ENCODE results near the gene MYBPC2.

MYBPC2 gene

DNA sequence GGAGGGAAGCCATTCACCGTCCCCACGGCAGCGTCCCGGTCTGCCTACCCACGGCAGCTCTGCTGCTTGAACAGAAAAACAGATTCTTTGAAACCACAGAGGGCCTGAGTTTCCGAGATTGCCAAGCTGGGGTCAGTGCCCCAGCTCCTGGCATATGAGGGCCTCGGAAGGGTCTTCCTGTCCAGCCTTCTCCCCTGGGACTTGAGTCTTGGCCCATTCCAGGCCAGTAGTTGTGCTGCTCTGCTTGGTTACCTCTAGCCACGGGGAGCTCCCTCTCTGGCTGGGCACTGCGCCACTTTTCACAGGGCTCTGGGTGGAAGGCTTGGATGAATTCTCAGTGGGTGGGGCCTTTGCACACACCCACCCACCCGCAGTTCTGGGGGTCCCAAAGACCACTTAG lies 22.6 kb upstream of the MYBPC2 start:
- DNase-seq, result no peak

DNA sequence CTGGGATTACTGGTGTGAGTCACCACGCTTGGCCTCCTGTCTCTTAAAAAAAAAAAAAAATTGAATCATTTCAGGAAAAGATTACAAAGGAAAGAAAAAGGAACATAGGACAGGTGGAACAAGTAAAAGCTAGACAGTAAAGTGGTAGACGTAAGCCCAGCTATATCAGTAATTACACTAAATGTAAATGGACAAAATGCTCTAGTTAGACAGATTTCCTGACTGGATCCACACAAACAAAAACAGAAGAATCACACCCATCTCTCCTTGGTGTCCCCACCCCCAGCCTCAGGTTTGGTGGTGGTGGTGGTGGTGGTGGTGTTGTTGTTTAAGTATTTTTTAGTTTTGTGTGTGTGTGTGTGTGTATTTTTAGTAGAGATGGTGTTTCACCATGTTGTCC lies 20.3 kb upstream of the MYBPC2 start:
- DNase-seq, result no peak

DNA sequence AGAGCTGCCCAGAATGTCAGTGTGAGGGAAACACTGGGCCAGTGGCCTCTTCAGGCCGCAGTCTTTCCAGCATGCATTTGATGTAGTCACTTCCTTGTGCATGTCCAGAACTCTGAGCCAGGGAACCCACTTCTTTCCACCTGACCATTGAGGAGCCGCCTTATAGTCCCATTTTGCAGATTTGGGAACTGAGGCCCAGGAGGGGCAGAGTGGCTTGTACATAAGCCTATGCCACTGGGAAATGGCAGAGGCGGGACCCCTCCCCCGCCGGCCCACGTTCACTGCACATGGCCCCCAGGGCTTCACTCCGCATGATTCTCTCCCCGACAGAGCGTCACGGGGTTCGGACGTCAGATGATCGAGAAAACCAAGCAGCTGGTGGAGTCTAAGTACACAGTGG lies 19.6 kb upstream of the MYBPC2 start:
- no peak for DNase-seq

DNA sequence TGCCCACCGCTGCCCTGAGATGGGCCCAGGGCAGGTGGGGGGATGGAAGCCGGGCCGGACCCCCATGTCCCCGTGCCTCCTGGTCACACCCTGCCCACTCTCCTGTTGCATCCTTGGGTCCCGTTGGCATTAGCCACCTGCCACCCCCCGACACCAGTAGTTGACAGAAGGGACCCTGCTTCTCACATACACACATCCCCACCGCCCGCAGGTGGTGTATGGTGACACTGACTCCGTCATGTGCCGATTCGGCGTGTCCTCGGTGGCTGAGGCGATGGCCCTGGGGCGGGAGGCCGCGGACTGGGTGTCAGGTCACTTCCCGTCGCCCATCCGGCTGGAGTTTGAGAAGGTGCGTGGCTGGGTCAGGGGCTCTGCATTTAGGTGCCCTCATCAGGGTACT lies 19.2 kb upstream of the MYBPC2 start:
- DNase-seq, result no peak

DNA sequence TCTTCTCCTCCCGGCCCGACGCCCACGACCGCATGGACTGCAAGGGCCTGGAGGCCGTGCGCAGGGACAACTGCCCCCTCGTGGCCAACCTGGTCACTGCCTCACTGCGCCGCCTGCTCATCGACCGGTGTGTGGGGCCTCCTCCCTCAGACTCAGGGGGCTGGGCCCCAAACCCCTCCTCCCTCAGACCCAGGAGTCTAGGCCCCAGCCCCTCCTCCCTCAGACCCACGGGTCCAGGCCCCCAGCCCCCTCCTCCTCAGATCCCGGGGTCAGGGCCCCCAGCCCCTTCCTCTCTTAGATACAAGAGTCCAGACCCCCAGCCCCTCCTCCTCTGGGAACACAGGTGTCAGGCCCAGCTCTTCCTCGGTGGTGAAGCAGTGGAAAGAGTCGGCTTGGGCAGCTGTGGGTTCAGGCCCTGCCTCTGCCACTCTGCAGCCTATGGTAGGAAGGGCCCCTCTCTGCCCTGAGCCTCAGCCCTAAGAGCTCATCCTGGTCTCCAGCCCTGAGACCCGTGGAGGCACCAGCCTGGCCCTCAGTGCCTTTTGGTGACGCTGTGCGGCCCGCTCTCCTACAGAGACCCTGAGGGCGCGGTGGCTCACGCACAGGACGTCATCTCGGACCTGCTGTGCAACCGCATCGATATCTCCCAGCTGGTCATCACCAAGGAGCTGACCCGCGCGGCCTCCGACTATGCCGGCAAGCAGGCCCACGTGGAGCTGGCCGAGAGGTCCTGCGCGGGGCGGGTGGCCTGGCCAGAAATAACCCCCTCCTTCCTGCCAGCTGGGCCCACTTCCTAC lies 17.6 kb upstream of the MYBPC2 start:
- DNase-seq, result no peak

DNA sequence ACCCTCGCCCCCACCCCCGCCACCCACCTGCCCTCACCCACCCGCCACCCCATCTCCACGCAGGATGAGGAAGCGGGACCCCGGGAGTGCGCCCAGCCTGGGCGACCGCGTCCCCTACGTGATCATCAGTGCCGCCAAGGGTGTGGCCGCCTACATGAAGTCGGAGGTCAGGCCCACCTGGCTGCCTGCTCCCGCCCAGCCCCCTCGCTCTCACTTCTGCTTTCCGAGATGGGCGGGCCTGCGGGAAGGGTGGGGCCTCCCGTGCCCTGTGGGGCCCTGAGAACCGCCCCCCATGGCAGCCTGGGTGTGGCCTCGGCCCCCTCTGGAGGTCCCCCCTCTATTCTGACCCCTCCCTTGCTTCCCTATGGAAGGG lies 17.0 kb upstream of the MYBPC2 start:
- no peak for DNase-seq

DNA sequence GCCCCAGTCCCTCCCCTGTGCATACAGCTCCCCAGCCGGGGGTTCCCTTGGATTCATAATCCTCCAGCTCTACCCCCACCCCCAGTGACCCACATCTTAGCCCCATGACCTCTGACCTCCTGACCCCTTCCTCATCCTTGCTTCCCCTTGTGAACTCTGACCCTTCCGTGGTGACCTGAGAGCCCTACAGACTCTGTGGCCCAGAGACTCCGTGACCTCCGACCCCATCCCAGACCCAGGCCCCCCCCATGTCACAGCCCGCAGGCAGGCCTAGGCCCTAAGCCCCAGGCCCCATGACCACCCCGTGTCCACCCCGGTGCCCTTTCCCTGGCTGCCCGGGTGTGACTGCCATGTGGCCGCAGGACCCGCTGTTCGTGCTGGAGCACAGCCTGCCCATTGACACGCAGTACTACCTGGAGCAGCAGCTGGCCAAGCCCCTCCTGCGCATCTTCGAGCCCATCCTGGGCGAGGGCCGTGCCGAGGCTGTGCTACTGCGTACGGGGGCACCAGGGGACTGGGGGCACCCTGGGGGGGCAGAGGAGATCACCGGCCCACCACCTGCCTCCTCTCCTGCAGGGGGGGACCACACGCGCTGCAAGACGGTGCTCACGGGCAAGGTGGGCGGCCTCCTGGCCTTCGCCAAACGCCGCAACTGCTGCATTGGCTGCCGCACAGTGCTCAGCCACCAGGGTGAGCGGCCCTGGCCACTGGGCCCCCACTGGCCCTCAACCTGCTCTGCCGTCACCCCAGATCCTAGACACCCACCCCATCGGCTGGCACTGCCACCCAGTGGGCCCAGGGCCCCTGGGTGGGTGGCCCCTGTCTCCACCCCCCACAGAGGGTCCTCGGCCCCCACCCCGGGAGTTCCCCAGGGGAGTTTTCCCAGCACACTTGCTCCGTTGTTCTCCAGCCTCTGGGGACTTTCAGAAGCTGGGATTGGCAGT lies 16.4 kb upstream of the MYBPC2 start:
- DNase-seq, result no peak

DNA sequence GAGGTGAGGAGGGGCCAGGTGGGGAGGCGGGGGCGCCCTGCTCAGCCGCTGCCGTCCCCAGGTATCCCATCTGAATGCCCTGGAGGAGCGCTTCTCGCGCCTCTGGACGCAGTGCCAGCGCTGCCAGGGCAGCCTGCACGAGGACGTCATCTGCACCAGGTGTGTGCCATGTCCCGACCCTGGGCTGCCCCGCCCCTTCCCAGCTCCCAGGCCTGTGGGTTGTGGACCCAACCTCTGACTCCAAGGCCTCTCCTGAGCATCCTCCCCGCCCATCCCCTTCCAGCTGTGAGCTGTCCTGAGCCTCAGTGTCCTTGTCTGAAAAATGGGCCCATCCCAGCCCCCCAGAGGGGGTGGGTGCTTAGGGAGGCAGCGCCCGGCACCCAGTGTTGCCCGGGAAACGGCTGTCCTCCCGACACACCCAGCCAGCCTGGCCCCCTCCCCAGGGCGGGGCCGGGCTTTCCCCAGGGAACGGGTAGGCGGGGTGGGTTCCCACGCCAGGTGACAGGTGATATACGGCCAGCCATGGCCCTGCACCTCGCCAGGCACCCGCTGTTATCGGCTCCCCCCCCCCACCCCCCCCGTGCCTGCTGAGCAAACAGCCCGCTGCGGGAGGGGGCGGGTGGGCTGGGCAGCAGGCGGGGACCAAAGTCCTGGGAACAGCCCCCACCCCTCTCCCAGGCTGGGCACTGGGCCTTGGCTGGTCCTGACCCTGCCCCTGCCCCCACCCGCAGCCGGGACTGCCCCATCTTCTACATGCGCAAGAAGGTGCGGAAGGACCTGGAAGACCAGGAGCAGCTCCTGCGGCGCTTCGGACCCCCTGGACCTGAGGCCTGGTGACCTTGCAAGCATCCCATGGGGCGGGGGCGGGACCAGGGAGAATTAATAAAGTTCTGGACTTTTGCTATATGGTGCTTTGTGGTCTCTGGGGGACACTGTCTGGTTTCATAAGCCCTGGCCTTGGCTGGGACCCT lies 15.3 kb upstream of the MYBPC2 start:
- no peak for DNase-seq

DNA sequence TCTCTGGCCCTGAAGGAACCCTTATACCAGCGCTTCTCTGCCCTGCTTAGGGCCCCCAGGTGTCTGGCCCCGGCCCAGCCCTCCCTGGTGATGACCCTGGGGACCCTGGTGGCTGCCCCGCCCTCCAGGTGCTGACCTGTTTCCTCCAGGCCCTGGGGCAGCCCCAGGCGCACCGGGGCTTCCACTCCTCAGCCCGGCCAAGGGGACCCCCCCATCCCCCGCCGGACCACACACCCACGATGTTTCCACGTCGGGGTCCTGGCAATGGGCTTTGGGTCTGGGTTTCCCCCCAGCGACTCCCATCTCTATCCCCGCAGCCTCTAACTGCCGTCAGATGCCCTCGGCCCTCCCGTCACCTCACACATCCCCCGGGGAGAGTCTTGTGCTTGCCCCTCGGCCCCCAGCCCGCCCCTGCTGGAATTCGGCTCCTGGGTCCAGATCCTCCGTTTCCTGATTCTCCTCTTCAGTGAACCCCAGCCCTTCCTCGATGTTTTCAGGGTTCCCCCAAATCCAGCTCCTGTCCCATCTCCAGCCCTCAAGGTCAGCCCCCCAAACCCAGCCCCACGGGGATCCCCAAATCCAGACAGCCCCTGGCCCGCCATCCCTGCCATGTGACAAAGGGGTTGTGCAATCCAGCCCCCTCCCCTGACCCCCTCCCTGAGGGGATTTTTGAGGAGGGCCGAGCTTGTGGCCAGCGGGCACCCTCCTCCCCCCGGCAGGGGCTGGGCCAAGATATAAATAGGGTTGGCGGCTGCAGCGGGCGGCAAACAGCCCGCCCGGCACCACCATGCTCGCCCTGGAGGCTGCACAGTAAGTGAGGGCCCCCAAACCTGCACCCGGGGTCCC lies 14.3 kb upstream of the MYBPC2 start, which contains the start of gene SPIB:
Gene SPIB (plus strand): TSS at position 763 of the 846 bp plus-strand sequence. CDS start 25 bp downstream, at position 788.
- DNase-seq, result no peak

DNA sequence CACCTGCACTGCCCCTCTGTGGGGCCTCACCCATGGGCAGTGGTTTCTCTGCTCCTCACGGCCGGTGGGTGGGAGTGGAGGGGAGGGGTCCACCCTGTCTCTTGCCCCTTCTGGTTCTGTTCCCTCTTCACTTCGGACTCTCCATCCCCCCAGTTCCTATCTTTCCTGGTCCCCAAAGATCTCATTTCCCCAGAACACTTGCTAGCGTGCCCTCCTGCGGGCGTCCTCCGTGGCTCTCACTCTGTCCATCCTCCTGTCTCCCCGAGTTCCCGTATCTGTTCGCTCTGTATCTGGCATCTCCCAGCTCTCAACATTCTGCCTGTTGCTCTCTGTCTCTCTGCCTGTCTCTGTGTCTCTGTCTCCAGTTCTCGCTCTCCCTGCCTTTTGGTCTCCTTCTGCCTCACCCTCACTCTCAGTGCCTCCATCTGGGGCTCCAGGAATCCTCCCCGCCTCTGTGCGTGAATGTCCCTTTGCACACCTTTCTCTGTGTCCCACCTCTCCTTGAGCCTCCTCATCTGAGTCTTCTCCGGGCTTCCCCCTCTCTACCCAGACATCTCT lies 13.6 kb upstream of the MYBPC2 start:
- no peak for DNase-seq

DNA sequence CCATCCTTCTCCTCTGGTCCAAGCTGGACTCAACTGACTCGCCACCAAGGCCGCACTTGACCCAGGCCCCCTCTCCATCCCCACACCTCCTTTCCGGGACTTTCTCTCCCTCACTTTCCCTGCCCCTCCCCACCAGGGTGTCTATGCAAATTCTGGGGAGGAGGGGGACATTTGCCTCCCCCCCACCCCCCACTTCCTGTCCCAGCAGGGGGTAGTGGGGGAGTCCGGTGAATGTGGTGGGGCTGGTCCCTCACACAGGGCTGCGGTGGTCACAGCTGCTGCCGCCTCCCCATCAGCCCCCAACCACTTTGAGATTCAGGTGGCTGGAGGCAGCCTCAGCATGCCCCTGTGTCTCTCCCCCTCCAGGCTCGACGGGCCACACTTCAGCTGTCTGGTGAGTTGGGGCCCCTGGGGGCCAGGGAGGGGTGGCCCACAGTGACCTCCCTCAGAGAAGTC lies 13.1 kb upstream of the MYBPC2 start:
- no peak for DNase-seq

DNA sequence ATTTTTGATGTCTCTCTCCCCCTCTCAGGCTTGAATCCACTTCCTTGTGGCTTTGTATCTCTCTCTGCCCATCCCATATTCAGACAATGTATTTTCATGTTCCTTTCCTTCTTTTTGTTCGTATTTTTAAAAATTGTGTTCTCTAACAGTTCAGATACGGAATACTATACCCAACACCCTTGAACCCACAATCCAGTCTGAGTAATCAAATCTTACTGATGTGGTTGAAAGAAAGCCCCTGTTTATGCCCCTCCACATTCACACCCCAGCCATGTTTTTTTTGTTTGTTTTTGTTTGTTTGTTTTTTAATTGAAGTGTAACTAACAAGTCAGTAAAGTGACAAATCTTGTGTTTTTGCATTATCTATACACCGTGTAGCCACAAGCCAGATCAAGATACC lies 12.6 kb upstream of the MYBPC2 start:
- no peak for DNase-seq

DNA sequence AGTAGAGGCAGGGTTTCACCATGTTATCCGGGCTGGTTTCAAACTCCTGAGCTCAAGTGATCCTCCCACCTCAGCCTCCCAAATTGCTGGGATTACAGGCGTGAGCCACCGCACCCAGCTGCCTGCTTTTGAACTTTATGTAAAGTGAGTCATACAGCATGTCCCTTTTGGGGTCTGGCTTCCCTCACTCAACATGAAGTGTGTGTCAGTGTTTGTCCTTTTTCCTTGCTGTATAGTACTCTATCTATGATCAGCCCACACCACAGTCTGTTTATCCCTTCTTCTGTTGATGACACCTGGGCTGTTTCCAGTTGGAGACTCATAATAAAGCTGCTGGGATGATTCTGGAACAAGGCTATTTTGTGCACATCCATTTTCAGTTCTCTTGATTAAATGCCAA lies 11.9 kb upstream of the MYBPC2 start:
- no peak for DNase-seq

DNA sequence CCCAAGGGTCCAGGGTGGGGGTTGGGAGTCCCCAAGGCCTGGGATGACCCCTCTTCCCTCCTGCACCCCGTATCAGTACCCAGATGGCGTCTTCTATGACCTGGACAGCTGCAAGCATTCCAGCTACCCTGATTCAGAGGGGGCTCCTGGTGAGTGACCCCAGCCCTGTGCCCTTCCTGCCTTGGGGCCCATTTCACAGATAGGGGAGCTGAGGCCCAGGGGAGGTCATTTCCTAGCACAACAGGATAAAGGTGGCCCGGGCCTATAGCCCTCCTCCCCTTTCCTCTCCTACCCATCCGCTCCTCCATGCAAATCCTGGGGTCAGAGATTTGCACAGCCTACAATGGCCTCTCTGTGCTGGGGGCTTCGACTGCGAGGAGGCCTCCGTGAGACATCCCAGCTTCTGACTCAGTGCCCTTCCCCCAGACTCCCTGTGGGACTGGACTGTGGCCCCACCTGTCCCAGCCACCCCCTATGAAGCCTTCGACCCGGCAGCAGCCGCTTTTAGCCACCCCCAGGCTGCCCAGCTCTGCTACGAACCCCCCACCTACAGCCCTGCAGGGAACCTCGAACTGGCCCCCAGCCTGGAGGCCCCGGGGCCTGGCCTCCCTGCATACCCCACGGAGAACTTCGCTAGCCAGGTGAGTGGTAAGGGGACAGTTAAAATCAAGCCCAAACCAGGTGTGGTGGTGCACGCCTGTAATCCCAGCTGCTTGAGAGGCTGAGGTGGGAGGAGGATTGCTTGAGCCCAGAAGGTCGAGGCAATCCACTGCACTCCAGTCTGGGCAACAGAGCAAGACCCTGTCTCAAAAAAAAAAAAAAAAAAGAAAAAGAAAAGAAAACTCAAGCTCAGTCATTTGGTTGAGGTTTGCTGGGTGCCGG lies 10.1 kb upstream of the MYBPC2 start:
- DNase-seq, result no peak

DNA sequence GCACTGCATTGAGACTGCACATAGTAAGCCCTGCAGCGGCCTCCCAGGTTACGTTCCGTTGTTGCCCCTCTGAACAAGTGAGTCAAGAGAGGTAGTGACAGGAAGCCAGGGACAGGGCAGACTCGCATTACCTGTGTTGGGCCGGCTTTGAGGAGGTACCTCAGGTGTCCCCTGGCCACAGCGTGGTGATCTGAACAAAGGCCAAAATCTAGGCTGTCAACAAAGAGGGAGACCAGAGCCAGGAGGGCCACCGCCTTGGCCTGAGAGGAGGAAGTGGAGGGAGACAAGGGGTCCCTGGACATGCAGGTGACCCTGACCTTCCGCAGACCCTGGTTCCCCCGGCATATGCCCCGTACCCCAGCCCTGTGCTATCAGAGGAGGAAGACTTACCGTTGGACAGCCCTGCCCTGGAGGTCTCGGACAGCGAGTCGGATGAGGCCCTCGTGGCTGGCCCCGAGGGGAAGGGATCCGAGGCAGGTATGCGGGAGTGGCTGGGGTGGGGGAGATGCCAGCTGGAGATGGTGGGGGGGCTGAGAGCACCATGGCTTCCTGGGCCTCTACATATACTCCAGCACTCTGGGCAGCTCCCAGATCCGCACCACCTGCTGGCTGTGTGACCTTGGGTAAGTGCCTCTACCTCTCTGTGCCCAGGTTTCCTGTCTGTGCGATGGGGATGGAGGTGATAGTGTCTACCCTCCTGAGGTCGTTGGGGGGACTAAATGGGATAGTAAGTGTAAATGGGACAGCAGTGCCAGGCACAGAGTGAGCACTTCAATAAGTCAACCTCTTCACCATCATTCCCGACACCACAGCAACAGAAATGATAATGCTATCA lies 9.2 kb upstream of the MYBPC2 start:
- DNase-seq, result no peak

DNA sequence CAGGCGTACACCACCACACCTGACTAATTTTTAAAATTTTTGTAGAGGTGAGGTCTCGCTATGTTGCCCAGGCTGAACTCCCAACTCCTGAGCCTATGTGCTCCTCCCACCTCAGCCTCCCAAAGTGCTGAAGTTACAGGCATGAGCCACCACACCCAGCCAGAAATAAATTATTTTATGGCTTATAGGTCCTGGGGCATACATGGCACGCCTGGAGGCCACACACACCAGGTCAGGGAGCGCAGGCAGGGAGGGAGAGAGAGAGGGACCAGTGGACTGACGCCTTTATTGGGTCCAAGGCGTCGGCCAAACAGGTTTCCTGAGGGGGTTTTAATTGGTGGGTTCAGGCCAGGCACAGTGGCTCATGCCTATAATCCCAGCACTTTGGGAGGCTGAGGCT lies 7.1 kb upstream of the MYBPC2 start:
- no peak for DNase-seq

DNA sequence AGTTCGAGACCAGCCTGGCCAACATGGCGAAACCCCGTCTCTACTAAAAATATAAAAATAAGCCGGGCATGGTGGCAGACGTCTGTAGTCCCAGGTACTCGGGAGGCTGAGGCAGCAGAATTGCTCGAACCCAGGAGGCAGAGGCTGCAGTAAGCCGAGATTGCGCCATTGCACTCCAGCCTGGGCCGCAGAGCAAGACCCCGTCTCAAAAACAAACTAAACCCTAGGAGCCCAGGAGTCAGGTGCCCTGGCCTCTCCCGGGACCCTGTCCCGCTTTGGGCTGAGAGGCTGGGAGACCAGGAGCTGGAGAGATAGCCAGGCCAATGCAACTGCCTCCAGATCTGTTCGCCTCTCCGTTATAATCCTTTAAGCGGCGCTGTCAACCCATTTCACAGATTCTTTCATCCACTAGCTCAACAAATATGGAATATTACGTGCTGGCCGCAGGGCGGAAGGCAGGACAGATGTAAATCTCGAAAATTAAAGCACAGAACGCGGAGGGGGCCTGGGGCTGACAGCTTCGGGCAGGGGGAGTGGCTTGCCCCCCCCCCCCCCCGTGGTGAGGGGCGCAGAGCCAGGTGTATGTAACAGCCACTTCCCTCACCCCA lies 5.3 kb upstream of the MYBPC2 start:
- no peak for DNase-seq

DNA sequence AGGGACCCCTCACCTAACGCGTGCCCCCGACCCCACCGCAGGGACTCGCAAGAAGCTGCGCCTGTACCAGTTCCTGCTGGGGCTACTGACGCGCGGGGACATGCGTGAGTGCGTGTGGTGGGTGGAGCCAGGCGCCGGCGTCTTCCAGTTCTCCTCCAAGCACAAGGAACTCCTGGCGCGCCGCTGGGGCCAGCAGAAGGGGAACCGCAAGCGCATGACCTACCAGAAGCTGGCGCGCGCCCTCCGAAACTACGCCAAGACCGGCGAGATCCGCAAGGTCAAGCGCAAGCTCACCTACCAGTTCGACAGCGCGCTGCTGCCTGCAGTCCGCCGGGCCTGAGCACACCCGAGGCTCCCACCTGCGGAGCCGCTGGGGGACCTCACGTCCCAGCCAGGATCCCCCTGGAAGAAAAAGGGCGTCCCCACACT lies 4.7 kb upstream of the MYBPC2 start:
- no peak for DNase-seq
